Measurements from ENCODE around the gene E2F4.

Gene E2F4

DNA sequence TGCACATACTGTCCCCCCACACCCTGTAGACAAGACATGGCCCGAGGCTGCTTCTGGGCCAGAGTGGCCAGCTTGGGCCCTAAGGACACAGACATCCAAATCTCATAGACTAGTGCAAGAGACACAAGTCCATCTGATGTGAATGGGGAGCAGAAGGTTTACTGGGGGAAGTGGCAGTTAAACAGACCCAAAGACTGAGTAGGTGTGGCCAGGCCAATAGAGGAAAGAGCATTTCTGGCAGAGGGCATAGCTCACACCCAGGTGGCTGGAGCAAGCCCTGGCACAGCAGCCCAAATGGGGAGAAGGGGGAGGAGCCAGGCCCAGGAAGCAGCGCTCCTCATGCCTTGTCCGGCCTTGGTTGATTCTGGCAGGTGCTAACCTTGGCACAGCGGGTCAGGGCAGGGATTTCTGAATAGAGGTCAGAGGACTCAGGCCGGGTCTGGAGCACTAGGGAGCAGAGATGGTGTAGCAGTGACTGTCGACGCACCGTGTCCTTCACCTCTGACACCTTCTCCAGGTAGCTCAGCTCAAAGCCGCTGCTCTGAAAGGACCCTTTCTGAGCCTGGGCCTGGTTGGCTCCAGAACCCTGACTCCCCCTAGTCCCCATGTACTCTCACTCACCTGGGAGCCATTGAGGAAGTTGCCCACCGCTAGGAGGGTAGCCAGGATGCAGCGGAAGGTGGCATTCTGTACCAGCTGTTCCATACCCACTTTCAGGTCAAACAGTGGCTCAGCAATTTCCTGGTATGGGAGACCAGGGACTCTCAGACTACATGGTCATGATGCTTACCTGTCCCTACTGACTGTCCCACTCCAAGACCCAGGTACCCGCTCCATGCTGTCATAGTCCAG, 39.1 kb downstream of the E2F4 start:
- Histone ChIP-seq H2AFZ (ENCODE audit: low read length) (no peak overlapping the region), H3K4me3 (ENCODE audit: low read length in 2 of 2) (peak overlapping the region in 1 of 2 donors; percentile 15), H3K79me1 (ENCODE audit: low read depth, low read length) (peaks cover 7% of the 10 kb centered on the region), H2BK5ac (ENCODE audit: low read length) (no peak overlapping the region), H2BK120ac (ENCODE audit: low read depth, low read length) (no peak overlapping the region), H3K18ac (ENCODE audit: low read length) (no peak overlapping the region), H2BK15ac (ENCODE audit: low read length) (no peak overlapping the region), H3K4ac (ENCODE audit: low read length) (no peak overlapping the region), H2AK5ac (ENCODE audit: low read depth, low read length) (no peak overlapping the region), H4K91ac (ENCODE audit: low read depth, low read length, poor library complexity) (no peak overlapping the region), H3K9ac (ENCODE audit: low read depth, low read length, poor library complexity) (no peak overlapping the region), H3K23ac (ENCODE audit: low read depth, low read length, poor library complexity) (no peak overlapping the region), H3K36me3 (replicated peaks in 1 of 2; ENCODE audit: control insufficient read depth in 2 of 2, insufficient read depth in 2 of 2, low read length in 2 of 2) (peaks cover 33 to 71% of the 10 kb centered on the region in 2 donors), H3K27me3 (ENCODE audit: control insufficient read depth in 3 of 3, insufficient read depth in 3 of 3, low read depth in 1 of 3, low read length in 3 of 3) (no peaks in the 10 kb centered on the region), H3K27ac (replicated peaks; ENCODE audit: low read length) (no peak overlapping the region), H4K8ac (ENCODE audit: low read depth, low read length) (no peak overlapping the region), H3K9me3 (replicated peaks in 1 of 2; ENCODE audit: control insufficient read depth in 2 of 2, insufficient read depth in 1 of 2, low read depth in 1 of 2, low read length in 2 of 2) (no peaks in the 10 kb centered on the region), H3K4me1 (ENCODE audit: control insufficient read depth in 2 of 2, insufficient read depth in 1 of 2, low read depth in 1 of 2, low read length in 2 of 2) (peaks cover 9 to 10% of the 10 kb centered on the region in 2 donors), H2BK12ac (ENCODE audit: low read length) (no peak overlapping the region), H3K14ac (ENCODE audit: low read length) (no peak overlapping the region), H3K4me2 (ENCODE audit: insufficient read depth, low read length, poor library complexity, severe bottlenecking) (no peak overlapping the region)
- DNase-seq (ENCODE audit: low spot score), result no peak
- WGBS, 2 donors (ENCODE audit: extremely low coverage in 2 of 2, insufficient read length in 2 of 2, insufficient replicate concordance in 1 of 2), result no CpG with 5 or more reads among the region's 12 CpGs

DNA sequence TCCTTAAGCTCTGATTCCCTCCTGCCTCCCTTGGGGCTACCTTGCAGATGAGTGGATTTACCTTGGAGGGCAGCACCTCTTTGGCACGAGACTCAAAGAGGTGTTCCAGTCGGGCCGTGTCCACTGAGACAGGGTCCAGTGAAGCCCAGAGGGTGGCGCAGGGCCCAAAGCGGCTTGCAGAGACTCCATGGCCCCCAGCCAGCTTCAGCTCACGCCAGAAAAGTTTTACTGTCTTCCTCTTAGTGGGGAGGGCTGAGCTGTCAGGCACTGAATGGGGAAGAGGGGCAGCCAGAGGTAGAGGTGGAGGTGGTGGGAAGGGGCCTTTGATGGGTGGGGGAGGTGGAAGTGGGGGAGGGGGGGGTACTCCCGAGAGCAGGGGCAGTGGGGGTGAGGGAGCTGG, 41.6 kb downstream of the E2F4 start:
- no peak overlapping the region for H2BK12ac ChIP-seq (ENCODE audit: low read length)
- H3K23ac ChIP-seq (ENCODE audit: low read depth, low read length, poor library complexity), result no peak overlapping the region
- H2AK5ac ChIP-seq (ENCODE audit: low read depth, low read length), result no peak overlapping the region
- no CpG with 5 or more reads among the region's 7 CpGs for WGBS, 2 donors (ENCODE audit: extremely low coverage in 2 of 2, insufficient read length in 2 of 2, insufficient replicate concordance in 1 of 2)
- peaks cover 38 to 88% of the 10 kb centered on the region in 2 donors for H3K36me3 ChIP-seq (replicated peaks in 1 of 2; ENCODE audit: control insufficient read depth in 2 of 2, insufficient read depth in 2 of 2, low read length in 2 of 2)
- no peak overlapping the region for H3K18ac ChIP-seq (ENCODE audit: low read length)
- H2BK15ac ChIP-seq (ENCODE audit: low read length), result no peak overlapping the region
- H4K91ac ChIP-seq (ENCODE audit: low read depth, low read length, poor library complexity), result no peak overlapping the region
- no peak overlapping the region for H3K14ac ChIP-seq (ENCODE audit: low read length)
- DNase-seq (ENCODE audit: low spot score), result no peak
- H3K4me2 ChIP-seq (ENCODE audit: insufficient read depth, low read length, poor library complexity, severe bottlenecking), result no peak overlapping the region
- no peak overlapping the region for H3K4ac ChIP-seq (ENCODE audit: low read length)
- no peak overlapping the region for H3K27ac ChIP-seq (replicated peaks; ENCODE audit: low read length)
- H2AFZ ChIP-seq (ENCODE audit: low read length), result no peak overlapping the region
- no peak overlapping the region for H2BK5ac ChIP-seq (ENCODE audit: low read length)
- no peaks in the 10 kb centered on the region for H3K27me3 ChIP-seq (ENCODE audit: control insufficient read depth in 3 of 3, insufficient read depth in 3 of 3, low read depth in 1 of 3, low read length in 3 of 3)
- H3K4me3 ChIP-seq (ENCODE audit: low read length in 2 of 2), result no peak overlapping the region
- H3K79me1 ChIP-seq (ENCODE audit: low read depth, low read length), result no peaks in the 10 kb centered on the region
- H2BK120ac ChIP-seq (ENCODE audit: low read depth, low read length), result no peak overlapping the region
- H3K9me3 ChIP-seq (replicated peaks in 1 of 2; ENCODE audit: control insufficient read depth in 2 of 2, insufficient read depth in 1 of 2, low read depth in 1 of 2, low read length in 2 of 2), result no peaks in the 10 kb centered on the region
- peaks cover 0 to 6% of the 10 kb centered on the region in 2 donors for H3K4me1 ChIP-seq (ENCODE audit: control insufficient read depth in 2 of 2, insufficient read depth in 1 of 2, low read depth in 1 of 2, low read length in 2 of 2)
- no peak overlapping the region for H4K8ac ChIP-seq (ENCODE audit: low read depth, low read length)
- no peak overlapping the region for H3K9ac ChIP-seq (ENCODE audit: low read depth, low read length, poor library complexity)

DNA sequence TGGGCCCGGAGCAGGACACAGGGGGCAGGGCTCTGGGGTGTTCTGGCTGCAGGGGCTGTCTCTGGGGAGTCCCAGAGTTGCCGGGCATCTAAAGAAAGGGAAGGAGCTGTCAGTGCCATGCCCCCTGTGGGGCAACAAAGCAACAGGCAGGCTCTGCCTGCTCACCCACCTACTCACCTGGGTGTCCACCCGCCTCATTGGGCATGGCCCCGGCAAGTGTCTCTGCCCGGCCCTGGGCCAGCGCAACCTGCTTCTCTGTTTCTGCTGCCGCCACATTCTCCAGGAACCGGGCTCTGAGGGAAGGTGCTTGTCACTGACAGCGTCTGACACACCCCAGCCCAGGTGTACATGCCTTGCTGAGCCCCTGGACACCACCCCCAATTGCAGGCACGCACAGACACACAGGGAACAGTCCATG, 42.2 kb downstream of the E2F4 start:
- Histone ChIP-seq H2BK120ac (ENCODE audit: low read depth, low read length) (no peak overlapping the region), H3K79me1 (ENCODE audit: low read depth, low read length) (no peaks in the 10 kb centered on the region), H3K4ac (ENCODE audit: low read length) (no peak overlapping the region), H3K4me3 (ENCODE audit: low read length in 2 of 2) (peak overlapping the region in 1 of 2 donors; percentile 31), H4K8ac (ENCODE audit: low read depth, low read length) (no peak overlapping the region), H3K23ac (ENCODE audit: low read depth, low read length, poor library complexity) (peak overlapping the region; percentile 39), H2AK5ac (ENCODE audit: low read depth, low read length) (no peak overlapping the region), H2AFZ (ENCODE audit: low read length) (no peak overlapping the region), H3K9me3 (replicated peaks in 1 of 2; ENCODE audit: control insufficient read depth in 2 of 2, insufficient read depth in 1 of 2, low read depth in 1 of 2, low read length in 2 of 2) (no peaks in the 10 kb centered on the region), H3K27me3 (ENCODE audit: control insufficient read depth in 3 of 3, insufficient read depth in 3 of 3, low read depth in 1 of 3, low read length in 3 of 3) (no peaks in the 10 kb centered on the region), H3K18ac (ENCODE audit: low read length) (no peak overlapping the region), H3K36me3 (replicated peaks in 1 of 2; ENCODE audit: control insufficient read depth in 2 of 2, insufficient read depth in 2 of 2, low read length in 2 of 2) (peaks cover 38 to 88% of the 10 kb centered on the region in 2 donors), H2BK5ac (ENCODE audit: low read length) (no peak overlapping the region), H2BK15ac (ENCODE audit: low read length) (no peak overlapping the region), H3K4me2 (ENCODE audit: insufficient read depth, low read length, poor library complexity, severe bottlenecking) (no peak overlapping the region), H4K91ac (ENCODE audit: low read depth, low read length, poor library complexity) (no peak overlapping the region), H3K27ac (replicated peaks; ENCODE audit: low read length) (no peak overlapping the region), H3K14ac (ENCODE audit: low read length) (no peak overlapping the region), H3K9ac (ENCODE audit: low read depth, low read length, poor library complexity) (no peak overlapping the region), H3K4me1 (ENCODE audit: control insufficient read depth in 2 of 2, insufficient read depth in 1 of 2, low read depth in 1 of 2, low read length in 2 of 2) (peaks cover 0 to 6% of the 10 kb centered on the region in 2 donors), H2BK12ac (ENCODE audit: low read length) (no peak overlapping the region)
- no peak for DNase-seq (ENCODE audit: low spot score)
- no CpG with 5 or more reads among the region's 10 CpGs for WGBS, 2 donors (ENCODE audit: extremely low coverage in 2 of 2, insufficient read length in 2 of 2, insufficient replicate concordance in 1 of 2)

DNA sequence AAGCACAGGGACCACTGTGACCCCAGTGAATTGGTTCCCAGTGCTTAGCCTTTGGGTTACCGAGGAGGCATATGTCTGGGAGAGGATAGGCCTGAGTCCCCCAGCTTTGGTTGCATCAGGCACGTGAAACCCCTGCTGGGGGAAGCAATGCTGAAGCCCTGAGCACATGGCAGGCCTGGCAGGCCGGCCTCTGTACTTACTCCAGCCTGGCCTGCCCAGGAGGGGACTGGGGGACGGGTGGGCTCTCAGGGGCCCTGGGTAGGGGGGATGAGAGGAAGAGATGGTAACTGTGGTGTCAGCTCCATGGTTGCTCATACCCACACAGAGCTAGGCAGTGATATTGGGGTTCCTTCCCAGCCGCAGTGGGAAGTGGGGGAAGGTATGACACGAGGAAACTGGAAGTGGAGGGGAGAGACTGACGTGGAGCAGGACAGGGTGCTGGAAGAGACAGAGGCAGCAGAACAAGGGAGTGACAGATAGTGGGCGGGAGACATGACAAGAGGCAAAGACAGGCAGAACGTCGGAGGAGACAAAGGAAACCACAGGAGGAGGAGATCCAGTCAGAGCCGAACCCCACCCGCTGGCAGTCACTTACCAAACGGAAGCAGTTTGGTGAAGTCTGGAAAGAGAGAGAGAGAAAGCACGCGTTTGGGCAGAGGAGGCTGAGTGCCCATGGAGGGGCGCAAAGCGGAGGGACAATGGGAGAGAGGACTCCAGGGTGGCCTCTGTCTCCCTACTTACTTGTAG, 44.0 kb downstream of the E2F4 start:
- no peak overlapping the region for H2BK12ac ChIP-seq (ENCODE audit: low read length)
- no peak overlapping the region for H4K8ac ChIP-seq (ENCODE audit: low read depth, low read length)
- no peak overlapping the region for H2AK5ac ChIP-seq (ENCODE audit: low read depth, low read length)
- H2BK5ac ChIP-seq (ENCODE audit: low read length), result no peak overlapping the region
- H4K91ac ChIP-seq (ENCODE audit: low read depth, low read length, poor library complexity), result no peak overlapping the region
- H3K36me3 ChIP-seq (replicated peaks in 1 of 2; ENCODE audit: control insufficient read depth in 2 of 2, insufficient read depth in 2 of 2, low read length in 2 of 2), result peaks cover 22 to 75% of the 10 kb centered on the region in 2 donors
- H3K27ac ChIP-seq (replicated peaks; ENCODE audit: low read length), result no peak overlapping the region
- H3K4me3 ChIP-seq (ENCODE audit: low read length in 2 of 2), result peak overlapping the region in 1 of 2 donors; percentile 16
- DNase-seq (ENCODE audit: low spot score), result no peak
- no peaks in the 10 kb centered on the region for H3K79me1 ChIP-seq (ENCODE audit: low read depth, low read length)
- H3K4ac ChIP-seq (ENCODE audit: low read length), result no peak overlapping the region
- no peaks in the 10 kb centered on the region for H3K9me3 ChIP-seq (replicated peaks in 1 of 2; ENCODE audit: control insufficient read depth in 2 of 2, insufficient read depth in 1 of 2, low read depth in 1 of 2, low read length in 2 of 2)
- H3K4me2 ChIP-seq (ENCODE audit: insufficient read depth, low read length, poor library complexity, severe bottlenecking), result no peak overlapping the region
- peaks cover under 1 to 6% of the 10 kb centered on the region in 2 donors for H3K4me1 ChIP-seq (ENCODE audit: control insufficient read depth in 2 of 2, insufficient read depth in 1 of 2, low read depth in 1 of 2, low read length in 2 of 2)
- H3K18ac ChIP-seq (ENCODE audit: low read length), result no peak overlapping the region
- no peak overlapping the region for H3K23ac ChIP-seq (ENCODE audit: low read depth, low read length, poor library complexity)
- no peak overlapping the region for H3K14ac ChIP-seq (ENCODE audit: low read length)
- H3K9ac ChIP-seq (ENCODE audit: low read depth, low read length, poor library complexity), result no peak overlapping the region
- H2BK120ac ChIP-seq (ENCODE audit: low read depth, low read length), result no peak overlapping the region
- no CpG with 5 or more reads among the region's 17 CpGs for WGBS, 2 donors (ENCODE audit: extremely low coverage in 2 of 2, insufficient read length in 2 of 2, insufficient replicate concordance in 1 of 2)
- H2BK15ac ChIP-seq (ENCODE audit: low read length), result no peak overlapping the region
- no peak overlapping the region for H2AFZ ChIP-seq (ENCODE audit: low read length)
- H3K27me3 ChIP-seq (ENCODE audit: control insufficient read depth in 3 of 3, insufficient read depth in 3 of 3, low read depth in 1 of 3, low read length in 3 of 3), result no peaks in the 10 kb centered on the region

All from neuronal stem cell (in vitro differentiated cells).